GM12872 (cell line): Measurements from ENCODE around the gene RPS6KL1.

Experiments
- TF ChIP-seq, protein P1 (sequence below): IDR thresholded peaks from 3 replicates; pipeline ENCODE4 v1.5.1; 2011; ENCODE audit warnings: low read depth, mild to moderate bottlenecking, low read length, moderate library complexity; ENCODE audit not compliant: insufficient read depth

Gene RPS6KL1

DNA sequence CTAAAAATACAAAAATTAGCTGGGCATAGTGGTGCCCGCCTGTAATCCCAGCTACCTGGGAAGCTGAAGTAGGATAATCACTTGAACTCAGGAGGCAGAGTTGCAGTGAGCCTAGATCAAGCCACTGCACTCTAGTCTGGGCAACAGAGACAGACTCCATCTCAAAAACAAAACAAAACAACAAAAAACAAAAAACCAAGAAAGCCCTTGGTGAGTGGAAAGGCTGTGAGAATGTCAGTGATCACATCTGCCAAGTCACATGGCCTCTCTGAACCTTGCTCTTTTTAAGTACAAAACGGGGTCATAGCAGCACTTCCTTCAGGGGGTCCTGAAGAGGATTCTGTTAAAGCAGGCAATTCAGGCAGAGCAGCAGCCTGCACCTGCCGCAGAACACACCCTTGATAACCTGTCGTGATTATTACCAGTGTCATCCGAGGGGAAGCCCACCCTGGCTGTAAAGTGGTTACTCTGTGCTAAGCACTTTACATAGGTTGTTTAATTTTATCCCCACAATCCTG lies 9.6 kb downstream of the RPS6KL1 start:
- TF ChIP-seq, protein P1, sequence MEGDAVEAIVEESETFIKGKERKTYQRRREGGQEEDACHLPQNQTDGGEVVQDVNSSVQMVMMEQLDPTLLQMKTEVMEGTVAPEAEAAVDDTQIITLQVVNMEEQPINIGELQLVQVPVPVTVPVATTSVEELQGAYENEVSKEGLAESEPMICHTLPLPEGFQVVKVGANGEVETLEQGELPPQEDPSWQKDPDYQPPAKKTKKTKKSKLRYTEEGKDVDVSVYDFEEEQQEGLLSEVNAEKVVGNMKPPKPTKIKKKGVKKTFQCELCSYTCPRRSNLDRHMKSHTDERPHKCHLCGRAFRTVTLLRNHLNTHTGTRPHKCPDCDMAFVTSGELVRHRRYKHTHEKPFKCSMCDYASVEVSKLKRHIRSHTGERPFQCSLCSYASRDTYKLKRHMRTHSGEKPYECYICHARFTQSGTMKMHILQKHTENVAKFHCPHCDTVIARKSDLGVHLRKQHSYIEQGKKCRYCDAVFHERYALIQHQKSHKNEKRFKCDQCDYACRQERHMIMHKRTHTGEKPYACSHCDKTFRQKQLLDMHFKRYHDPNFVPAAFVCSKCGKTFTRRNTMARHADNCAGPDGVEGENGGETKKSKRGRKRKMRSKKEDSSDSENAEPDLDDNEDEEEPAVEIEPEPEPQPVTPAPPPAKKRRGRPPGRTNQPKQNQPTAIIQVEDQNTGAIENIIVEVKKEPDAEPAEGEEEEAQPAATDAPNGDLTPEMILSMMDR, result no peak

DNA sequence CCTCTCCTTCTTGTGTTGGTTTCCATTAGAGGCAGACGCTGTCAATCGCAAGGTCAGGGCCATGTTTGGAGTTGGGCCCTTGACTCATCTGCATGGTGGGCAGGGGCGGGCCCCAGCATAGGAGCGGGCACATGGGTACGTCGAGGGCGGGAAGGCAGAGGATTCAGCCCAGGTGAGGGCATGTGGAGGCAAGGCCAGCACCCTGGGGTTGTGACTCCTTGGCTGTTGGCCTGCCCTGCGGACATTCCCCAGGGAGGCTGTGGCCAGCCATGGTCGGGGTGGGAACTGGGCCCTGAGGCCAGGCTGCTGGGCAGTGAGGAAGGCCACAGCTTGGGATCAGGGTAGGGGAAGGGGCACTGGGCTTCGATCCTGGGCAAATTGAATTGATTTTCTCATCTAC lies 10.3 kb downstream of the RPS6KL1 start:
- TF ChIP-seq, protein P1, result no peak

DNA sequence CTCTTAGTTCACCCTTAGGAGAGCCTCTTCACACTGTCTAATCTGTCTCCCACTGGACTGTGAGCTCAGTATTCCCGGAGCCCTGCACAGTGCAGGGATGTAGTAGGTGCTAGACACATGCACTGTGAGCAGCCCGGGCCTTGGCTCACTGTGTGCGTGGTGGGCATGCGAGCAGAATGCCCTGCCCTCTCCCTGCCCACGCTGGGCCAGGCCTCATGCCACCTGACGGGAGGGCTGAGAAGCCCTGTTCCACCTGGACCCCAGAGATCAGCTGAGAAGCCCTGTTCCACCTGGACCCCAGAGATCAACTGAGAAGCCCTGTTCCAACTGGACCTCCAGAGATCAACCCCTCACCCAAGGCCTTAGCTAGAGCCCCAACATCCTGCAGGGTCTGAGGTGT lies 10.9 kb downstream of the RPS6KL1 start:
- TF ChIP-seq, protein P1, result no peak

DNA sequence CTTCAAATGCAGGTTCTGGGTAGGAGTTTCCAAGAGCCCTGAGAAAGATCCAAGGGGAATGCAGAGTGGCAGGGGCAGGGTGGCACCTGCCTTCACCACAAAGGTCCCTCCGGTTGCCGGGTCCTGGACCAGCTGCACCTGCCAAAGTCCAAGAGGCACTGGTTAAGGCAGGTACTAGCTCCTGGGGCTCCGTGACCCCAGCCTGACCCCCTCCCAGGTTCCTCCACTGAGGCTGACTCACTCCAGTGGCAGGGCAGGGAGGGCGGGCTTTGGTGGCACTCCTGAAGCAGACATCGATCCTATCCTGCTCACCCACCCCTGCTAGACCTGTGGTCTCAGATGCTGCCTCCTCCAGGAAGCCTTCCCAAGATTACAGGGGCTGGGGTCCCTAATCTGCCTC lies 11.4 kb downstream of the RPS6KL1 start:
- TF ChIP-seq, protein P1, result no peak

DNA sequence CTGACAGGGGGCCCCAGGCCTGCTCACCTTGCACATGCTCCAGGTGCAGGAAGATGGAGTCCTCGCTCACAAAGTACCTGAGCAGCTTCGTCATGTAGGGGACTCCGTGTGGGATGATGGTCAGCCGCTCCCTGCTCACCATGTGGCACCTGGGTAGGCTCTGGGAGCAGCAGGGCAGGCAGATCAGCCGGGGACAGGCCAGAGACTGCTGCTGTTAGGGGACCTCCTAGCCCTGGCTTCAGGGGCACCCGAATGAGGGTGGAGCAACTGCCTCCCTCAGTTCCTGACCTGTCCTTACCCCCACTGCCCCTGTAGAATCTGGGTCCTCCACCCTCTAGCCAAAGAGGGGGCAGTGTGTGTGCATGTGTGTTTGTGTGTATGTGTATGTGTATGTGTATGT lies 11.8 kb downstream of the RPS6KL1 start:
- TF ChIP-seq, protein P1, result no peak

DNA sequence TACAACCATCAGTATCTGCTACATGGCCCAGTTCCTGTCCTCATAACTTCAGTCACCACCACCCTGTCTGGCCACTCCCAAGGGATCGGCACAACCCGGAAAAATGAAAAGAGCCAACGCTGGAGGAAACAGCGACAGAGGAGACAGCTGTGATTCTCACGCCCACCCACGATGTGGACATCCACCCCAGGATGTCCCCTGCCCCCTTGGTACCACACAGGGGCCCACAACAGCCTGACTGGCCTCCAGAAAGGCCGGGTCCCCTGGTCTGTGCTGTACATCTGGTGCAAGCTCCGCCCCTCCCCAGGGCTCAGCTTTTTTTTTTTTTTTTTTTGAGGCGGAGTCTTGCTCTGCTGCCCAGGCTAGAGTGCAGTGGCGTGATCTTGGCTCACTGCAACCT lies 12.5 kb downstream of the RPS6KL1 start:
- TF ChIP-seq, protein P1, result no peak

DNA sequence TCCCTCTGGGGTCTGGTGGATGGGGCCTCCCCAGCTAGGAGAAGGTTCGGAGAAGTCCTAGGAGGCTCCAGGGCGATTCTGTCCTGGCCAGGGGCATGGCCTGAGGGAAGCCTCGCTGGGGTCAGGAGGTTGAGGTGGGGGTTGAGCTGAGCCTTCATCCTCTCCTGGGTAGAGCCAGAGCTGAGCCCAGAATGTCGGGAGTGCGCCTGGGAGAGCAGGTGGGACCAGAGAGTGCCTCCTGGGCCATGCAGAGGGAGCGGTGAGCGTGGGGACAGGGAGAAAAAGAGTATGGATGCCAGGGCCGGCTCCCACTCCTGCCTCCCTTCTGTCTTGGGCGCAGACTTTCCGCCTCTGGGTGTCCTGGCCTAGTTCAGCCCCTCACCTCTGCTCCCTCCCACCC lies 13.1 kb downstream of the RPS6KL1 start:
- TF ChIP-seq, protein P1, result no peak

DNA sequence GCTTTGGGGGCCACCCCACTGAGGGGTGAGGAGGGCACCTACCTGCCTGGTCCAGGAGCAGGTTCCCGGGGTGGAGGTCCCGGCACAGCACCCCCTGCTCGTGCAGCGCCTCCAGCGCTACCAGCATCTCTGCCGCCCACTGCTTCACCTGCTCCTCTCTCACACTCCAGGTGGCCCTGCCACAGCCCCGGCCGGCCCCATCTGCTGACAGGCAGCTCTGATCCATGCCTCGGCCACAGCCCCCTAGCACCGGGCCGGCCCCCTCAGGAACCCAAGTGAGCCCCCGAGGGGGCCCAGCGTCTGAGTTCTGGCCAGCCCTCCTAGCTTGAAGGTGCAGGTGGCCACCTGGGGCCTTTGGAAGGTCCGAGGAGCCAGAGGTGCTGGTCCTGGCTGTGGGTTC lies 13.6 kb downstream of the RPS6KL1 start:
- TF ChIP-seq, protein P1, result no peak
